ENCODE data around the gene ERICH2.

DNA sequence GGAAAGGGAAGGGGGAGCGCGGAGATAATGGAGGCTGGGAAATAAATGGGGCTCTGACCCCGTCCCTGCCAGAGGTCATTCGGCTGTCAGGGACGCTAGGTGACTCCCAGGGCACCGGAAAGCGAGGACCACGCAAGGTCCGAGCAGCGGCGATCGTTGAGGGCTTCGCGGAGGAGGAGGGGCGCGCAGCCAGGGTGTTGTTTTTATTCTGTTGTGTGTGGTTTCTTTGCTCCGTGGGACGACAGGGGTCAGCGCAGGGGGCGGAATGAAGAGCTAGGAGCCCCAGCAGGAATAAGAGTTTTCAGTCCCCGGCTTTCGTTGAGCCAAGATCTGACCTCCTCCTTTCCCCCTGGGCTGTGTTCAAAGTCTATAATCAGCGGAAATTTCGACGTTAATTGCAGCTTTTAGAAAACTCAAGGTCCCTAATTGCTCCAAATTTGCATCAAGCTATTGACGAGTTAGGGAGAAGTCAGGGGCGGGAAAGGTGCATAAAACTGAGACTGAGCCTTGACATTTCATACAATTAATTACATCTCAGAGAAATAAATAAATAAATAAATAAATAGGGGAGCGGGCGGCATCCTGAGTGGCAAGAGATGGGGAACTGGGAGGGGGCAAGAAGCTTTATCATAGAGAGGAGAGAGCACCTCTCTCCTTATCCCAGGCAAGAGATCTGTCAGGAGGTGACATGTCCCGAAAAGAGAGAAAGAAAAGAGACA is 48.7 kb downstream of the ERICH2 start:
- TF ChIP-seq, protein P1, sequence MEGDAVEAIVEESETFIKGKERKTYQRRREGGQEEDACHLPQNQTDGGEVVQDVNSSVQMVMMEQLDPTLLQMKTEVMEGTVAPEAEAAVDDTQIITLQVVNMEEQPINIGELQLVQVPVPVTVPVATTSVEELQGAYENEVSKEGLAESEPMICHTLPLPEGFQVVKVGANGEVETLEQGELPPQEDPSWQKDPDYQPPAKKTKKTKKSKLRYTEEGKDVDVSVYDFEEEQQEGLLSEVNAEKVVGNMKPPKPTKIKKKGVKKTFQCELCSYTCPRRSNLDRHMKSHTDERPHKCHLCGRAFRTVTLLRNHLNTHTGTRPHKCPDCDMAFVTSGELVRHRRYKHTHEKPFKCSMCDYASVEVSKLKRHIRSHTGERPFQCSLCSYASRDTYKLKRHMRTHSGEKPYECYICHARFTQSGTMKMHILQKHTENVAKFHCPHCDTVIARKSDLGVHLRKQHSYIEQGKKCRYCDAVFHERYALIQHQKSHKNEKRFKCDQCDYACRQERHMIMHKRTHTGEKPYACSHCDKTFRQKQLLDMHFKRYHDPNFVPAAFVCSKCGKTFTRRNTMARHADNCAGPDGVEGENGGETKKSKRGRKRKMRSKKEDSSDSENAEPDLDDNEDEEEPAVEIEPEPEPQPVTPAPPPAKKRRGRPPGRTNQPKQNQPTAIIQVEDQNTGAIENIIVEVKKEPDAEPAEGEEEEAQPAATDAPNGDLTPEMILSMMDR (IDR thresholded peaks at IDR 0.05) = no peak
- no peak for TF ChIP-seq EP300 (IDR thresholded peaks at IDR 0.05)

All from ovary (tissue), 3 donors.